Measurements from ENCODE around the gene GALNTL6. TPM values are rescaled to one million over a fixed set of nuclear protein-coding genes. Genes with fewer than 3 reads are reported as not detected.

Gene GALNTL6
- total RNA-seq, 2 donors from 2014 or later: 0.92 to 3.8 TPM

GRCh38 chr4:172270397-172270796 is 457.2 kb downstream of the GALNTL6 start:
- no peak for DNase-seq (ENCODE audit: low spot score)
- Histone ChIP-seq H3K27me3 (replicated peaks; ENCODE audit: insufficient read depth) (no peaks in the 10 kb centered on the region), H3K4me1 (ENCODE audit: control insufficient read depth in 1 of 2, low read depth in 2 of 2) (no peaks in the 10 kb centered on the region), H3K36me3 (no peaks in the 10 kb centered on the region), H3K4me3 (no peak overlapping the region), H3K9me3 (no peaks in the 10 kb centered on the region), H3K27ac (no peak overlapping the region)
- ATAC-seq (ENCODE audit: insufficient number of reproducible peaks, low FRiP score, low read depth): no peak
- TF ChIP-seq, protein P1, sequence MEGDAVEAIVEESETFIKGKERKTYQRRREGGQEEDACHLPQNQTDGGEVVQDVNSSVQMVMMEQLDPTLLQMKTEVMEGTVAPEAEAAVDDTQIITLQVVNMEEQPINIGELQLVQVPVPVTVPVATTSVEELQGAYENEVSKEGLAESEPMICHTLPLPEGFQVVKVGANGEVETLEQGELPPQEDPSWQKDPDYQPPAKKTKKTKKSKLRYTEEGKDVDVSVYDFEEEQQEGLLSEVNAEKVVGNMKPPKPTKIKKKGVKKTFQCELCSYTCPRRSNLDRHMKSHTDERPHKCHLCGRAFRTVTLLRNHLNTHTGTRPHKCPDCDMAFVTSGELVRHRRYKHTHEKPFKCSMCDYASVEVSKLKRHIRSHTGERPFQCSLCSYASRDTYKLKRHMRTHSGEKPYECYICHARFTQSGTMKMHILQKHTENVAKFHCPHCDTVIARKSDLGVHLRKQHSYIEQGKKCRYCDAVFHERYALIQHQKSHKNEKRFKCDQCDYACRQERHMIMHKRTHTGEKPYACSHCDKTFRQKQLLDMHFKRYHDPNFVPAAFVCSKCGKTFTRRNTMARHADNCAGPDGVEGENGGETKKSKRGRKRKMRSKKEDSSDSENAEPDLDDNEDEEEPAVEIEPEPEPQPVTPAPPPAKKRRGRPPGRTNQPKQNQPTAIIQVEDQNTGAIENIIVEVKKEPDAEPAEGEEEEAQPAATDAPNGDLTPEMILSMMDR (IDR thresholded peaks at IDR 0.05): no peak

DNA sequence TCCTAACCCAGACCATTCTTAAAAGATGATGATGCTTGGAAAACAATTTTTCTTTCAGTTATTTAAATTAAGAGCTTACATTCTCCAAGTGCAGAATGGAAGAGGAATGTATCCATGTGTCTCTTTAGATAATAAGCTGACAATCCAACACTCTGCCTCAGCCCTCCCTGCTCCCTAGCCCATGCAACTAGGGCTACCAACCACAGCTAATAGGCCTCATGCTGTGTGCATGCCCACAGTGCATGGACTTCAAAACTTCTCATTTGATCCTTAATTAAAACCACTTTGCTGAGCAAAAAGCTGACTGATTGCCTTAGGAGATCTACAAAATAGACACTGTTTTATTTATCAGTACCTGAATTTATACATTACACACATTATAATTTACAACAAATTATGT is 473.9 kb downstream of the GALNTL6 start:
- TF ChIP-seq, protein P1 (IDR thresholded peaks at IDR 0.05): no peak
- Histone ChIP-seq H3K36me3 (no peaks in the 10 kb centered on the region), H3K27ac (no peak overlapping the region), H3K9me3 (no peaks in the 10 kb centered on the region), H3K27me3 (replicated peaks; ENCODE audit: insufficient read depth) (no peaks in the 10 kb centered on the region), H3K4me1 (ENCODE audit: control insufficient read depth in 1 of 2, low read depth in 2 of 2) (no peaks in the 10 kb centered on the region), H3K4me3 (no peak overlapping the region)
- DNase-seq (ENCODE audit: low spot score) (no peak), ATAC-seq (ENCODE audit: insufficient number of reproducible peaks, low FRiP score, low read depth) (no peak)

DNA sequence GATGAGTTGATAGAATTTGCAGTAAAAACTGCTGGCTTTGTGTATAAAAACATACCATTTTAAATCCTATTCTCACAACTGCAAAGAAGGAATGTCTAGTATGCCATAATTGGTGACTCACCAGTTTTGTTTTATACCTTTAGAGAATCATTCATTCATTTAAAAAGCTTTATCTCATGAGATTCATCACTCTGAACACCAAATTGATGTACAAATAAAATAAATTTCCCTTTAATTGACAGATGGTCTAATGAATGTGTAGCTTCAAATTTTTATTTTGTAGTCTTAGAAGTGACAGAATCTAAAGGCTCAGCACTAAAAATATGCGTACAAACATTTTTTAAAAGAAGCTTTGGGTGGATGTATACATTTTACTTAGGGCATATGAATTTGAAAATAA is 492.5 kb downstream of the GALNTL6 start:
- ATAC-seq (ENCODE audit: insufficient number of reproducible peaks, low FRiP score, low read depth): no peak
- H3K9me3 ChIP-seq: no peaks in the 10 kb centered on the region
- no peaks in the 10 kb centered on the region for H3K36me3 ChIP-seq
- TF ChIP-seq, protein P1 (IDR thresholded peaks at IDR 0.05): no peak
- H3K4me3 ChIP-seq: no peak overlapping the region
- no peak for DNase-seq (ENCODE audit: low spot score)
- no peak overlapping the region for H3K27ac ChIP-seq
- no peaks in the 10 kb centered on the region for H3K27me3 ChIP-seq (replicated peaks; ENCODE audit: insufficient read depth)
- no peaks in the 10 kb centered on the region for H3K4me1 ChIP-seq (ENCODE audit: control insufficient read depth in 1 of 2, low read depth in 2 of 2)

GRCh38 chr4:172308078-172308477 is 494.9 kb downstream of the GALNTL6 start:
- no peak overlapping the region for H3K4me3 ChIP-seq
- no peaks in the 10 kb centered on the region for H3K27me3 ChIP-seq (replicated peaks; ENCODE audit: insufficient read depth)
- no peaks in the 10 kb centered on the region for H3K9me3 ChIP-seq
- H3K27ac ChIP-seq: no peak overlapping the region
- H3K36me3 ChIP-seq: no peaks in the 10 kb centered on the region
- ATAC-seq (ENCODE audit: insufficient number of reproducible peaks, low FRiP score, low read depth): no peak
- TF ChIP-seq, protein P1 (IDR thresholded peaks at IDR 0.05): no peak
- H3K4me1 ChIP-seq (ENCODE audit: control insufficient read depth in 1 of 2, low read depth in 2 of 2): no peaks in the 10 kb centered on the region
- no peak for DNase-seq (ENCODE audit: low spot score)

- no peak overlapping the region for H3K4me3 ChIP-seq
- TF ChIP-seq, protein P1 (IDR thresholded peaks at IDR 0.05): no peak
- H3K4me1 ChIP-seq (ENCODE audit: control insufficient read depth in 1 of 2, low read depth in 2 of 2): no peaks in the 10 kb centered on the region
- no peak for ATAC-seq (ENCODE audit: insufficient number of reproducible peaks, low FRiP score, low read depth)
- no peaks in the 10 kb centered on the region for H3K36me3 ChIP-seq
- DNase-seq (ENCODE audit: low spot score): no peak
- H3K9me3 ChIP-seq: no peaks in the 10 kb centered on the region
- H3K27me3 ChIP-seq (replicated peaks; ENCODE audit: insufficient read depth): no peaks in the 10 kb centered on the region
- H3K27ac ChIP-seq: no peak overlapping the region
Observed at GRCh38 chr4:172311682-172312081, 498.5 kb downstream of the GALNTL6 start.

All from thoracic aorta (tissue), 2 donors.